ENCODE data around the gene SLC39A7.

The SLC39A7 gene

GRCh38 chr6:33170176-33171015, 30.3 kb upstream of the SLC39A7 start:
- DNase-seq (ENCODE audit: low read depth) = no peak
- no peak for TF ChIP-seq CTCF (IDR thresholded peaks at IDR 0.05; ENCODE audit: control insufficient read depth, insufficient read depth, low read depth, low read length, missing control alignments)

GRCh38 chr6:33171016-33171879, 29.4 kb upstream of the SLC39A7 start:
- TF ChIP-seq CTCF (IDR thresholded peaks at IDR 0.05; ENCODE audit: control insufficient read depth, insufficient read depth, low read depth, low read length, missing control alignments) = no peak
- H3K4me3 ChIP-seq (ENCODE audit: control insufficient read depth, low read depth, low read length) = no peak overlapping the region
- no peak for DNase-seq (ENCODE audit: low read depth)

More at GRCh38 chr6:33170176-33171015, 30.3 kb upstream of the SLC39A7 start:
- H3K4me3 ChIP-seq (ENCODE audit: control insufficient read depth, low read depth, low read length) = no peak overlapping the region

- no peak for DNase-seq (ENCODE audit: low read depth)
- H3K4me3 ChIP-seq (ENCODE audit: control insufficient read depth, low read depth, low read length) = no peak overlapping the region
- no peak for TF ChIP-seq CTCF (IDR thresholded peaks at IDR 0.05; ENCODE audit: control insufficient read depth, insufficient read depth, low read depth, low read length, missing control alignments)
Measured at GRCh38 chr6:33171880-33172687, 28.6 kb upstream of the SLC39A7 start.

GRCh38 chr6:33172688-33173534, 27.8 kb upstream of the SLC39A7 start:
- TF ChIP-seq CTCF (IDR thresholded peaks at IDR 0.05; ENCODE audit: control insufficient read depth, insufficient read depth, low read depth, low read length, missing control alignments) = peak; percentile 82
- DNase-seq (ENCODE audit: low read depth) = no peak
- no peak overlapping the region for H3K4me3 ChIP-seq (ENCODE audit: control insufficient read depth, low read depth, low read length)

- H3K4me3 ChIP-seq (ENCODE audit: control insufficient read depth, low read depth, low read length) = no peak overlapping the region
- TF ChIP-seq CTCF (IDR thresholded peaks at IDR 0.05; ENCODE audit: control insufficient read depth, insufficient read depth, low read depth, low read length, missing control alignments) = no peak
- DNase-seq (ENCODE audit: low read depth) = no peak
Measured at GRCh38 chr6:33173535-33174180, 27.0 kb upstream of the SLC39A7 start.

Measured in AG09309 (cell line).